Measurements from ENCODE around the gene TMEM69.
A peak's percentile ranks its signal among the peaks of the same experiment; 100 is the strongest.

TMEM69 gene, protein sequence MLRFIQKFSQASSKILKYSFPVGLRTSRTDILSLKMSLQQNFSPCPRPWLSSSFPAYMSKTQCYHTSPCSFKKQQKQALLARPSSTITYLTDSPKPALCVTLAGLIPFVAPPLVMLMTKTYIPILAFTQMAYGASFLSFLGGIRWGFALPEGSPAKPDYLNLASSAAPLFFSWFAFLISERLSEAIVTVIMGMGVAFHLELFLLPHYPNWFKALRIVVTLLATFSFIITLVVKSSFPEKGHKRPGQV

DNA sequence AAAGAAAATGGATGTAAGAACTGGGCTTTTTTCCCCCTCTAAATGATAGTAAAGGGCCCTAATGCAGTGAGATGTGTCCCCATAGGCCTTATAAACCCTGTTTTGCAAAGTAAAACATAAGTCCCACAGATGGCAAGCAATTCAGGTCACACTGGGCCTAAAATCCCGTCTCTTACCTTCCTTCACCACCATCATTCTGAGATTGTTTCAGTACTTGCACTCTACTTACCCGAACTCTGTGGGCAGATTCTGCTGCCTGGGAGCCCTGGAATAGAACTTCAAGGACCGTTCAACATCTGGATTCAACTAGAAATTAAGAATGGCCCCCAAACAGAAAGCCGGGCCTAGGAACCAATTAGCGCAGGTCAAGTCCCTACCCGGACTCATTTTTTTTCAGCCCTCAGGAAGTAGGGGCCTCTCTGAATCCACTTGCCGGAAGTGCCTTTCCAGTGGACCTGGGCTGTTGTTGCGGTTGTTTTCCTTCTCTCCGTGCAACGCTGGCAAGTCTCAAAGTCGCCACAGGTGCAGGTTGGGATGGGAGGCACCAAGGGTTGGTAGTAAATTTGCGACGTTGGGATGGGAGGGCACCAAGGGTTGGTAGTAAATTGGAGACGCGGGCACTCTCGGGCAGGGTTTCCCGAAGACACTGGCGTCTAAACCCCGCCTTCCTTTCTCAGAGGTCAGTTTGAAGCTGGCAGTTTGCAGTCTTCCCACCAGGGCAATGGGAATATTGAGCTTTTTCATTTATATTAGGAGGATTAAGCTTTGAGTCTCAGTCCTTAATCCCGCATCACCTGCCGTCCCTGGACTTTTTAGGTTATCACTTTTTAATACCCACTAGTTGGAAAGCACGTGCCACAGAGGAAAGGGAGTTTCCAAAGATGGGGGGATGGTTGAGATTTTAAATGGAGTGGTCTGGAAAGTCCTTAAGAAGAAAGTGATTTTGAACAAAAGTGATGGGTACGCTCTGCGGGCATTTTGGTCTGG lies at the start of gene TMEM69:
TSS of gene TMEM69 (plus strand) at position 428 of the 987 bp plus-strand sequence. CDS start 2,888 bp downstream, outside the sequence.
- in situ Hi-C loops (cut with MboI; ENCODE audit: low sequenced_read_pairs) = no loop called here
- peak within 1 kb of the TSS; percentile 97 for H3K4me3 ChIP-seq
- peaks cover 12% of the 10 kb centered on the region for H3K36me3 ChIP-seq (replicated peaks)
- H3K27me3 ChIP-seq (ENCODE audit: low read depth) = no peaks in the 10 kb centered on the region
- H3K4me1 ChIP-seq = peaks cover 12% of the 10 kb centered on the region
- peak; percentile 84 to 85 for DNase-seq (ENCODE audit: low spot score in 2 of 2)
- no peaks in the 10 kb centered on the region for H3K9me3 ChIP-seq

DNA sequence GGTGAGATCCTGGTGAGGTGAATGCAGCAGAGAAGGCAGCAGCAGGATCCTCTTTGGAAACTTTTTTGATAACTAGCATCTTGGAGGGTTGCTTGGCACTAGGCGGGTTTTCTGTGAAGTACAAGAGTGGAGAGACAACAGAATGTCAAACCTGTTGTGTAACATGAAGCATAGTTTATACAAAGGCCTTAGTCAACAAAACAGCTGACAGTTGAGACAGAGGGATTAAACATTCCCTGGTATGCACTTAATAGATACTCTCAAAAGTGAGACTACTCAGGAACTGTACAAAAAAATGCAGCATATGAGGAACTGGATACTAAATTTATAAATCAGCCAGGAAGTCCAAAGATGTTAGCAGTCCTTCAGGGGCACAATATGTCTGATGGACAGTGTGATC lies 47.7 kb upstream of the TMEM69 start:
- peaks cover 55% of the 10 kb centered on the region for H3K36me3 ChIP-seq (replicated peaks)
- DNase-seq (ENCODE audit: low spot score in 2 of 2) = no peak
- in situ Hi-C loops (cut with MboI; ENCODE audit: low sequenced_read_pairs) = no loop called here
- no peaks in the 10 kb centered on the region; the same call in 1 of the 2 replicates for H3K4me1 ChIP-seq
- H3K9me3 ChIP-seq = no peaks in the 10 kb centered on the region
- no peak overlapping the region for H3K4me3 ChIP-seq
- no peaks in the 10 kb centered on the region for H3K27me3 ChIP-seq (ENCODE audit: low read depth)

DNA sequence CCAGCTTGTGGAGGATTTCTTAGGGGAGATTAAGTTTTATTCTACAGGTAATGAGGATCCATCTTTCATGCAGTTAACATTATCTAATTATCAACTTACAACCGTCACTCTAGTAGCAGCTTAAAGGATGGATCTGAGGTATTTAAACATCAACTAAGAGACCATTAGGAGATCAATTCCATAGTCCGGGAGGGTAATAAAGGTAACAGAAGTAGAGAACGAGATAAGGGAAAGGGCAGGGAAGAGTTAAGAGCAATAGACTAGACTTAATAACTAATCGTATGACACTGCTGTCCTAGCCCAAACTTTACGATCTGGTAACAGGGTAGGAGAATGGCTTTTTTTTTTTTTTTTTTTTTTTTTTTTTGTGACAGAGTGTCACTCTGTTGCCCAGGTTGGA lies 44.7 kb upstream of the TMEM69 start:
- no peaks in the 10 kb centered on the region for H3K9me3 ChIP-seq
- in situ Hi-C loops (cut with MboI; ENCODE audit: low sequenced_read_pairs) = no loop called here
- no peaks in the 10 kb centered on the region; the same call in 1 of the 2 replicates for H3K4me1 ChIP-seq
- DNase-seq (ENCODE audit: low spot score in 2 of 2) = no peak
- no peaks in the 10 kb centered on the region for H3K27me3 ChIP-seq (ENCODE audit: low read depth)
- H3K36me3 ChIP-seq (replicated peaks) = peaks cover 35% of the 10 kb centered on the region
- no peak overlapping the region for H3K4me3 ChIP-seq

DNA sequence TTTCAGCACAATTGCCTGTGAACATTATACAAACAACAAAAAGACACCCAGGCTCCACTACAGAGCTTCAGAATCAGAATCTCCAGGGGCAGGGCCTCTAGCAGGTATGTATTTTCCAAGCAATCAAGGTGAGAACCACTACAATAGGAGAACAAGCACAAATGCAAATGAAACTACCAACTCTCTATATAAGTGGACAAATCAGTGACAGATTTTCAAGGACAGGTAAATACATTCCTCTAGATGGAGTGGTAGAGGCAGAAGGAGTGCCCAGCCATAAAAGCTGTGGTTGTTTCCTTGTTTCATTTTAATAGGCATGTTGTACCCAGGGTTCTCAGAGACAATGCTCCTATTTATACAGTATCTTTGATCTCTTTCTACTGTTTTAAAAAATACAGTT lies 44.0 kb upstream of the TMEM69 start:
- Histone ChIP-seq H3K27me3 (ENCODE audit: low read depth) (no peaks in the 10 kb centered on the region), H3K9me3 (no peaks in the 10 kb centered on the region), H3K4me1 (no peaks in the 10 kb centered on the region; the same call in 1 of the 2 replicates), H3K4me3 (no peak overlapping the region), H3K36me3 (replicated peaks) (peaks cover 29% of the 10 kb centered on the region)
- in situ Hi-C loops (cut with MboI; ENCODE audit: low sequenced_read_pairs) = no loop called here
- no peak for DNase-seq (ENCODE audit: low spot score in 2 of 2)

DNA sequence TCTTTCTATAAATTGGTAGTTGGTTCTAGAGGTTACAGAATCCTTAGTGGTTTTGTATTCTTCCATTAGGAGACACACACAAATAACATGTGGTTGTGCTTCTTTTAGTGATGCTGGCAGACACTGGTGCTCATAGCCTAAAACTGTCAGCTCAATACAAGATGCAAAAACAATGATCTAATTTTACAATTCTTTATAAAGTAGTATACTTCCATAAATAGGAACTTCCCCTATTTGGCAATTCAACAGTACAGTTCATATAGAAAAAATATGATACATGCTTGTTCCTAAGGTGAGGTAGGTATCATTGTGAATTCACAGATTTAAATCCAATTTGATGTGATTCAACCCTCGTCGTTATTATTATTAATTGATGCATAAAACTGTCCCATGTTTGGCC lies 43.3 kb upstream of the TMEM69 start:
- H3K9me3 ChIP-seq = no peaks in the 10 kb centered on the region
- H3K4me1 ChIP-seq = no peaks in the 10 kb centered on the region; the same call in 1 of the 2 replicates
- H3K27me3 ChIP-seq (ENCODE audit: low read depth) = no peaks in the 10 kb centered on the region
- H3K4me3 ChIP-seq = no peak overlapping the region
- in situ Hi-C loops (cut with MboI; ENCODE audit: low sequenced_read_pairs) = no loop called here
- no peak for DNase-seq (ENCODE audit: low spot score in 2 of 2)
- H3K36me3 ChIP-seq (replicated peaks) = peaks cover 32% of the 10 kb centered on the region

DNA sequence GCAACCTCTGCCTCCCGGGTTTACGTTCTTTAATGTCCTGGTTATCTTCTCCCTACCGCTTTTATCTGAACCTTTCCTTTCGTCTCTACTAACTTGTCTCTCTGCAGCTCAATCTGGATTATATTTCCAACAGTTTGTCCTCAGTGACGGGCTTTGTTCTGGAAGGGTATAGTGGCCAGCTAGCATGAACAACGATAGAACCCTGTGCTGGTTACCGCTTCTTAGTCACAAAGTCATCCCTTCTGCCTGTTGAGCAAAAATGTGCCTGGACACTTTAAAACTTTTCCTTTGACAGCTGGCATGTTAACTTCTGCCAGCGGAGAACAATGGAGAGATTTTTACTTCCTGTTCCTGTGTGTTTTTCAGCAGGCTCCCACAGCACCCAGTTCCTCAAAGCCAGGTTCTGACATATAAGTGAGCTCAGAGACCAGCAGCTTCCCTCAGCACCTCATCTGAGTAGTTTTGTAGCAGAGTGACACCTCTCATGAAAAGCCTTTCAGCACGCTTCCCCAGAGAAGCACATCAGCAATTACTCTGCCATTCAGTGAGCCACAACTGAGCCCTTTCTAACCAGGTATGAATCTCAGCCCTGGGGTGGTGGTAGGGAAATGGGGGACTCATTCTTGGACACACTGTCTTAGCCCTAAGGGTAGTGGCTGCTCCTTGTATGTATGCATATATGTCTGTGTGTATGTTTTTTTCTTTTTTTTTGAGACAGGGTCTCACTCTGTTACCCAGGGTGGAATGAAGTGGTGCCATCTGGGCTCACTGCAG lies 40.5 kb upstream of the TMEM69 start:
- no peaks in the 10 kb centered on the region for H3K27me3 ChIP-seq (ENCODE audit: low read depth)
- H3K4me3 ChIP-seq = no peak overlapping the region
- H3K36me3 ChIP-seq (replicated peaks) = peaks cover 31% of the 10 kb centered on the region
- no peak for DNase-seq (ENCODE audit: low spot score in 2 of 2)
- in situ Hi-C loops (cut with MboI; ENCODE audit: low sequenced_read_pairs) = no loop called here
- no peaks in the 10 kb centered on the region; the same call in 1 of the 2 replicates for H3K4me1 ChIP-seq
- H3K9me3 ChIP-seq = no peaks in the 10 kb centered on the region

DNA sequence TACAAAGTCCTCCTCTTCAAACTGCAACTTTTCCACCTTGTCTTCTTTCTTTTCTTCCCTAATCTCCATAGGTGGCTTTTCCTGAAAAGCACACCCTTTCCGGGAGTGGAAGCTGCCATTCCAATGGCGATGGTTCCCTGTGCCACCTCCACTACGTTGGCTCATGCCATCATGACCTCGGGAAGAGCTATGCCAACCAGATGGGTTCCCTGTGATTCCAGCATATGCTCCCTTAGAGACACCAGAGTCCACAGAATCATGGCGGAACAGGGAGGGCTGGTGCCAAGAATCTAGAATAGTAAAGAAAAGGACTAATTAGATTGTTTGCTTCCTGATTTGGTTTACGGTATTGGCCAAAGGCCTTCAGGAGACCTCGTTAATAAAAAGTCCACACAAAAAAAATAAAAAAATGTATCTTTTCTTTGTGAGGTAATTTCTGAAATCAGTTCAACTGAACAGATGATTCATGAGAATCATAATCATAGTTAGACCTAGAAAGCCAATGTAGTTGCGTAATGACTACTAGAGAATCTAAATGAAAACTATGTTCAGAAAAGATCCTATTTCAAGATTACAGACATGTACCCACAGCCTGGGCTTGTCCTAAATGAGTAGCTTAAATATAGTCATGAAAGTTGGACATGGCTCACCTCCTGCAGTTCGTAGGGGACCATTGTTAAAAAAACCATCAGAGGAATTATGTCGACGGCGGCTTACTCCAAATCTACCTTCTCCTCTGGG lies 33.3 kb upstream of the TMEM69 start:
- H3K4me3 ChIP-seq = no peak overlapping the region
- H3K36me3 ChIP-seq (replicated peaks) = peaks cover 72% of the 10 kb centered on the region
- no peak for DNase-seq (ENCODE audit: low spot score in 2 of 2)
- no peaks in the 10 kb centered on the region for H3K9me3 ChIP-seq
- H3K27me3 ChIP-seq (ENCODE audit: low read depth) = no peaks in the 10 kb centered on the region
- in situ Hi-C loops (cut with MboI; ENCODE audit: low sequenced_read_pairs) = loop anchor here (25.0 kb wide), 1 partner anchor 233 kb away; no protein-coding TSS in a partner anchor
- H3K4me1 ChIP-seq = peaks cover 13% of the 10 kb centered on the region

DNA sequence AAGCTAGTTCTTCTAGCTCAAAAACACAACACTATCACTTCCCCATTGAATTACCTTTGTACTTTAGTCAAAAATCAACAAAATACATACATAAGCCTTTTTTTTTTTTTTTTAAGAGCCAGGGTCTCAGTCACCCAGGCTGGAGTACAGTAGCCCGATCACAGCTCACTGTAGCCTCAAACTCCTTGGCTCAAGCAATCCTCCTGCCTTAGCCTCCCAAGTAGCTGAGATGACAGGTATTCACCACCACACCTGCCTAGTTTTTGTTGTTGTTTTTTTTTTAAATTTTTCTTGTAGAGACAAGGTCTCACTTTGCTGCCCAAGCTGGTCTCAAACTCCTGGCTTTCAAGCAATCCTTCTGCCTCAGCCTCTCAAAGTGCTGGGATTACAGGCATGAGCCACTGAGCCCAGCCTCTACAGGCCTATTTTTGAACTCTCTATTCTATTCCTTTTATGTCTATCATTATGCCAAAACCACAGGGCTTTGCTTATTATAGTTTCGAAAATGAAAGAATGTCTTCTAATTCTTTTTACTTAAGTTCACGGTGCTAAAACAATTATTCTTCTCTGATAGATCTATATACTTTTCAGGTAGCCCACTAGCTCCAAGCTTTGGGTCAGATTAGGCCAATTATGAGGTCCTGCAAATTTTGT lies 31.3 kb upstream of the TMEM69 start:
- Histone ChIP-seq H3K4me3 (no peak overlapping the region), H3K4me1 (peaks cover 13% of the 10 kb centered on the region), H3K9me3 (no peaks in the 10 kb centered on the region), H3K36me3 (replicated peaks) (peaks cover 70% of the 10 kb centered on the region), H3K27me3 (ENCODE audit: low read depth) (no peaks in the 10 kb centered on the region)
- in situ Hi-C loops (cut with MboI; ENCODE audit: low sequenced_read_pairs) = loop anchor here (25.0 kb wide), 1 partner anchor 231 kb away; no protein-coding TSS in a partner anchor
- no peak for DNase-seq (ENCODE audit: low spot score in 2 of 2)

DNA sequence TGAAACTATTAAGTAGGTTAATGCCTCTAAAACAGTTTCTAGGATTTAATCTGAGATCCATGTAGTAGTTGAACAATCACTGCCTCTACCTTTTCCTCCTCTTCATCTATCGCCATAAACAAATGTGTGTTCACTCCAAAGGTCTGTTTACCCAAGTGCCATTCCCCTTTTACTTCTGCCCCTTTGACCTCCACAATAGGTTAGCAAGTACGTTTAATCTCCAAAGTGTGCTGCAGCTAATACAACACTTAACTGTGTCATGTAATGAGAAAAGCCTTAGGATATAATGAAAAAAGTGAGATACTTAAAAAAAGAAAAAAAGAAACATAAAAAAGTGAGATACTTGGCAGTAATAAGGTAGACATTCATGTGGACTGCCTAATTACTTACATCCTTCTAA lies 29.8 kb upstream of the TMEM69 start:
- Histone ChIP-seq H3K9me3 (no peaks in the 10 kb centered on the region), H3K4me3 (no peak overlapping the region), H3K27me3 (ENCODE audit: low read depth) (no peaks in the 10 kb centered on the region), H3K36me3 (replicated peaks) (peaks cover 64% of the 10 kb centered on the region), H3K4me1 (peaks cover 13% of the 10 kb centered on the region)
- in situ Hi-C loops (cut with MboI; ENCODE audit: low sequenced_read_pairs) = loop anchor here (25.0 kb wide), 1 partner anchor 229 kb away; no protein-coding TSS in a partner anchor
- DNase-seq (ENCODE audit: low spot score in 2 of 2) = no peak

DNA sequence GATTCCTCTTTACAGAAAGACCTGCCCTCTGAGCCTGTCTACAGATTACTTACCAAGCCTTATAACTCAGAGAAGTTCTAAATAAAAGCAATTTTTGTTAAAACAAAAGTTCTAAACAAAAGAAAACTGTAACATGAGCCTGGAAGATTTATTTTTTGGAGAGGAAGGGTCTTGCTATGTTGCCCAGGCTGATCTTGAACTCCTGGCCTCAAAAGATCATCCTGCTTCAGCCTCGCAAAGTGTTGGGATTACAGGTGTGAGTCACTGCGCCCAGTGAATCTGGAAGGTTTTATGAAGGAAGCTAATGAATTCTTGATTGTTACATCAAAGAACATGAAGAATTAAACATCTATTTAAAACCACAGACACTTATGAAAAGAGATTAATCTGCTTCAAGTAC lies 28.8 kb upstream of the TMEM69 start:
- in situ Hi-C loops (cut with MboI; ENCODE audit: low sequenced_read_pairs) = loop anchor here (25.0 kb wide), 1 partner anchor 228 kb away; no protein-coding TSS in a partner anchor
- peaks cover 13% of the 10 kb centered on the region for H3K4me1 ChIP-seq
- no peak overlapping the region for H3K4me3 ChIP-seq
- no peaks in the 10 kb centered on the region for H3K27me3 ChIP-seq (ENCODE audit: low read depth)
- H3K36me3 ChIP-seq (replicated peaks) = peaks cover 57% of the 10 kb centered on the region
- DNase-seq (ENCODE audit: low spot score in 2 of 2) = no peak
- no peaks in the 10 kb centered on the region for H3K9me3 ChIP-seq

DNA sequence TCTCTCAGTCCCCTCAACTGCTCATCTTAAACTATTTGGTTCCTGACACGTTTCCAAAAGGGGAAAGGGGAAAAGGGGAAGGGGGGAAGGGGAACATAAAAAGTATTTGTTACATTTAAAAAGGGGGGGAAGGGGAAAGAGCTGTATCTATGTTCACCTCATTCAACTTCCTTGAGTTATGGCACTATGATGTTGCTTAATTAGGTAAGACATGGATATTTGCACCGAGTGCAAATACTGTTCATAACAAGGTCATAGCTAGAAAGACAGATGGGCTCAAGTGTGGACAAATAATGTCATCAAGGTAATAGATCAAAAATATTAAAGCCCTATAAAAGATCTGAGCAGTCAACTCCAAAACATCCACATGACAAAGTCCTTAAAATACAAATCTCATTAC lies 27.6 kb upstream of the TMEM69 start:
- Histone ChIP-seq H3K9me3 (no peaks in the 10 kb centered on the region), H3K36me3 (replicated peaks) (peaks cover 48% of the 10 kb centered on the region)

DNA sequence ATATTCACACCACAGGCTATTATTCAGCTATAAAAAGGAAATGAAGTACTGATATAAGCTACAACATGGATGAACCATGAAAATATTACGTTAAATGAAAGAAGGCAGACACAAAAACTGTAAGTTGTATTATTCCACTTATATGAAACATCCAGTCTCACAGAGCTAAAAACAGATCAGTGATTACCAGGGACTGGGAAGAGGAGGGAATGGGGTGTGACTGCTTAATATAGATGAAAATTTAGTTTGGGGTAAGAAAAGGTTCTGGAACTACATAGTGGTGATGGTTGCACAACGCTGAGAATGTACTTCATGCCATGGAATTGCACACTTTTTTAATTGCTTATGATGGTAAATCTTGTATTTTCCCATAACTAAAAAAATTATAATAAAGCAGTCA lies 21.1 kb upstream of the TMEM69 start:
- Histone ChIP-seq H3K36me3 (replicated peaks) (no peaks in the 10 kb centered on the region; the same call in 1 of the 2 replicates), H3K4me3 (no peak overlapping the region), H3K27me3 (ENCODE audit: low read depth) (no peaks in the 10 kb centered on the region), H3K4me1 (no peaks in the 10 kb centered on the region; the same call in 1 of the 2 replicates), H3K9me3 (no peaks in the 10 kb centered on the region)
- in situ Hi-C loops (cut with MboI; ENCODE audit: low sequenced_read_pairs) = loop anchor here (25.0 kb wide), 1 partner anchor 220 kb away; no protein-coding TSS in a partner anchor
- DNase-seq (ENCODE audit: low spot score in 2 of 2) = no peak

More for the DNA sequence above, 27.6 kb upstream of the TMEM69 start:
- Histone ChIP-seq H3K4me1 (peaks cover 7% of the 10 kb centered on the region), H3K27me3 (ENCODE audit: low read depth) (no peaks in the 10 kb centered on the region), H3K4me3 (no peak overlapping the region)
- no peak for DNase-seq (ENCODE audit: low spot score in 2 of 2)
- in situ Hi-C loops (cut with MboI; ENCODE audit: low sequenced_read_pairs) = loop anchor here (25.0 kb wide), 1 partner anchor 227 kb away; no protein-coding TSS in a partner anchor

All from HAP-1 (cell line).